COLO668 (cell line): ENCODE data around the gene TMEM167B.
"Not testable (repeated sequence)": the region's sequence is repeated elsewhere in the genome, so short reads cannot be mapped to it uniquely, and the experiment has no call there.

Experiments used
- DNase-seq: peaks from one replicate; lab custom pipeline; 2025; ENCODE audit not compliant: unreplicated experiment; lab: John Stamatoyannopoulos, UW

The TMEM167B gene

DNA sequence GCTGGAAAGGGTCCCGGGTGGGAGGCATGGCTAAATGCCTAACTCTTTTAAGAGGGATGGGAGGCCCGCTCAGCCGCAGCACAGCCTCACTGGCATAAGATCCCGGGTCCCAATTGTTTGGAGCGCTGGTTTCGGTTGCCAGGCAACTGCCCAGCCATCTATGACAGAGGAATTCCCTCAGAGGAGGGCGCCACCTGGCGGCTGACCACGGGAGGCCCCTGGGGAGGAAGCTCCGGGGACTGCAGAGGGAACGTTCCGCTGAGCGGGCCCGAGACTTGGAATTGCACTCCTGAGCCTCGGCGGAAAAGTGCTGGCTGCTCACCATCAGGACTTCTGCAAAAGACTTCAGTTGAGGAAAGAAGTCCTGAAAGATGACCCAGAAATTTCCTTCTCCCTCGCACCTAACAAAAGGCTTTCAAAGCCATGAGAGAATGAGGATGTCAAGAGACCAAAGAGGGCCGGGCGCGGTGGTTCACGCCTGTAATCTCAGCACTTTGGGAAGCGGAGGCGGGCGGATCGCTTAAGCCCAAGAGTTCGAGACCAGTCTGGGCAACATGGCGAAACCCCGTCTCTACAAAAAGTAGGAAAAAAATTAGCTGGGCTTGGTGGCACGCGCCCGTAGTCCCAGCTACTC is 22.2 kb downstream of the TMEM167B start:
- peak; percentile 99 for DNase-seq

DNA sequence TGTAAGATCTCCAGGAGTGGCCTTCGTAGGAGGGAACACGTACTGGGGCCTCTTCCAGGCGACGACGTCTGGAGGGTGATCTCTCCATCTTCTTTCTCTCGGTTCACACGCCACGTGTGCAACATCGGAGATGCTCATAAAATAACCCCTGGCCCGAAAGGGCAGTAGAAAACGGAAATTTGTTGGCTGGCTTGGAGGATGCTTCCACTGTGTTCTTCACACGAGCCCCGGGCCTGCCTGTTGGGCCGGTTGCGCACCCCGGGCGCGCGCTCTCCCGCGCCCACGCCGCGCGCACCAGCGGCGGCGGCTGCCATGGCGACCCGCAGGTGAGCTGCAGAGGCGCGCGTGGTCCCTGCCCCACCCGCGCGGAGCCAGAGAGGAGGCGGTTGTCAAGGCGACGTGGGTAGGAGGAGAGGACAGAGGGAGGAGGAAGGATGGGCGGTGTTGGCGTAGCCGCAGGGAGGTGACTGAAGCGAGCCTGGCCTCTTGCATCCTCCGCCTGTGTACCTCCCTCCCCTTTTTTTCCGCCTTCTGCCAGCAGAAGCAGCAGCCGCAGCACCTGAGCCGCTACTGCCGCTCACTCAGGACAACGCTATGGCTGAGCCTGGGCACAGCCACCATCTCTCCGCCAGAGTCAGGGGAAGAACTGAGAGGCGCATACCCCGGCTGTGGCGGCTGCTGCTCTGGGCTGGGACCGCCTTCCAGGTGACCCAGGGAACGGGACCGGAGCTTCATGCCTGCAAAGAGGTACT is 23.2 kb downstream of the TMEM167B start, which contains the start of gene ELAPOR1:
ELAPOR1 (plus strand) TSS at position 526 of the 752 bp plus-strand sequence; CDS start at position 595, 69 bp downstream.
- peak; percentile 95 for DNase-seq

DNA sequence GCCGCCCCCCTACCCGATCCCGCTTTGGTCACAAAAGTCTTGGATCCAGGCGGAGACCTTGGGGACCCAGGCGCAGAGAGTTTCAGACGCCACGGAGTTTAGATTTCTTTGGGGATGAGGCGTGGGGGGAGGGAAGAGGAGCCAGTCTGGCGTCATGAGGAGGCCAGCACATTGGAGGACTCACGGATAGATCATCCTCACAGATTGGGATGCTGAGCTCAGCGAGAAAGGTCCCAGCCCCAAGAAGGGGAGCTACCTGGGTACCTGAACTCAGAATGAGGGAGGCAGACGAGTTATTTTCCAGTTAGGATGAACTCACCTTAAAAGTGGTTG is 23.7 kb downstream of the TMEM167B start:
- DNase-seq = peak; percentile 60

DNA sequence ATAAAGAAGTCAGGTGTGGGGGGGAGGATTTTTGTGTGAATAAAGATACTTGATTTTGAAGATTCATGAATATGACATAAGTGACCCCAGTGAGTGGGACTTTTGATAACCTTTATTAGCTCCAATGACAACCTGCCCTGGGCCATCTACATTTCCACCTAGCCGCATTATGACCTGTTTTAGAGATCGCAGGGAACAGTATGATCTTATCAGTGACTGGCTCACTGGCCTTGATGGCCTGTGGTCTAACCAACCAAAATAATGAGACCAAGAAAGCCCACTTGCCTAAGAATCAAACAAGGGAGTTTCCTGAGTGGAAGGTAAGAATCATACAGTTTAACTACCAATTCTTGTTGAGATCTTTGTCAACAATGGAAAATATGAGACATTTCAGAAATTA is 25.1 kb downstream of the TMEM167B start:
- no peak for DNase-seq

DNA sequence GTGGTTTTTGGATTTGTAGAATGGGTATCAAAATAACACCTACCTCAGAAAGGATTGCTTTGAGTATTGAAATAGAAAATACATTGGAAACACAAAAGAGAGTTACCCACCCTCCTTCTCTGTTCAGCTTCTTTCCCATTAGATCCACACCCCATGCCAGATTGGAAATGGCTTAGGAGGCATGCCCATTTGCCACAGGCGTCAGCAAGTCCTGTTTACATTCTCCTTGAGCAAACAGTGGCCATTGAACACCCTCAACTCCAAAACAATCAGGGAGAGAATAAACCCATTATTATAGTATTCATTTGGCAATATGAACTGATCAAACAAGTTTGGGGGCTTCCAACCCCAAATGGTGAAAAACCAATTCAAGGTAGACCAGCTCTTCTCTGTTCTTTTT is 25.7 kb downstream of the TMEM167B start:
- DNase-seq = peak; percentile 53

DNA sequence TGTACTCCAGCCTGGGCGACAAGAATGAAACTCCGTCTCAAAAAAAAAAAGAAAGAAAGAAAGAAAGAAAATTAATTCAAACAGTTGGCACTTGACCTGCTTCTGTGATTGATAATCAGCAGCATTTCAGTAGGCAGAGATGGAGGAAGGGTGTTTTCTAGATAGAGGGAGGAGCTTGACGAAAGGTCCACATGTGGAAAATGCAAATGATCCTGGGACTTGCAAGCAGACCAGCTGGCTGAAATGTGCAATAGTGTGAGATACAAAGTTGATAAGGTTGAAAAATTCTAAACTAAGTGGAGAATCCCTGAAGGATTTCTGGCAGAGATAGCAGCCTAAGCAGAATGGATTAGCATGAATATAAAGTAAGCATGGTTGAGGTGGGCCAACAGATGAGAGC is 27.5 kb downstream of the TMEM167B start:
- no peak for DNase-seq

DNA sequence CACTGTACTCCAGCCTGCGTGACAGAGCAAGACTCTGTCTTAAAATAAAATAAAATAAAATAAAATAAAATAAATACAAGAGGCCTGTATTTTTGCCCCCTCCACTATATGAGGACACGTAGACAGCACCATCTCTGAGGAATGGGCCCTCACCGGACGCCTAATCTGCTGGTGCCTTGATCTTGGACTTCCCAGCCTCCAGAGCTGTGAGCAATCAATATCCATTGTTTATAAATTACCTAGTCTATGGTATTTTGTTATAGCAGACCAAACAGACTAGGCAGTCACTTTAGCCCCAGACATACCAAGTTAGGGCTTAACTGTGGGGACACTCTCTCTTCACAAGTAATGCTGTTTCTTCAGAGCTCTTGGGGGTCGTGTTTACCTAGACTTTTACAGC is 29.8 kb downstream of the TMEM167B start:
- DNase-seq = no peak

DNA sequence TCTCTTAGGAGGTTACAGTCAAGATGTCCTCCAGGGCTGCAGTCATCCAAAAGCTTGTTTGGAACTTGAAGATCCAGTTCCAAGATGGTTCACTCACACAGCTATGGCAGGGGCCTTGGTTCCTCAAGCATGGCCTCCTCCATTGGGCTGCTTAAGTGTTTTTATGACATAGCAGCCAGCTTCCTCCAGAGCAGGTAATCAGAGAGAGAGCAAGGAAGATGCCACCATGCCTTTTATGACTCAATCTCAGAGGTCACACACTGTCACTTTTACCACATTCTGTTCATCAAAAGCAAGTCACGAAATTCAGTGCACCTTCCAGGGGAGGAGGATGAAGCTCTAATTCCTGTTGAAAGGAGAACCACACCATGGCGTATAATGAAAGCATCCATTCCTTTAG is 40.5 kb downstream of the TMEM167B start:
- no peak for DNase-seq

DNA sequence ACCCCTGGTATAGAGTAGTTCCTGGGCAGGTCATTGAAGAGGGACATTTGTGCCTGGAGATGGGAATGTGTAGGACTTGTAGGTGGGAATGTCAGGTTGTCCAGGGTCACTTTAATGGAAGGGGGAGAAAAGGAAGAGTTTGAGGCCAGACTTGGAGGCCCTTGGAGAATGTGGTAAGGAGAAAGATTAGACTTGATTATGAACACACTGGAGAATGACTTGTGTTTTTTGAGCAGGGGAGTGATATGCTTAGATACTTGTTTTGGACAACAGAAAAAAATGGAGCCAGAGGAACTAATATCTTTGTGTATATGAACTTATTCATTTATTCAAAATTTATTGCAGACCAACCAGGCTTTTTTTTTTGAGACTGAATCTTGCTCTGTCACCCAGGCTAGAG is 41.2 kb downstream of the TMEM167B start:
- no peak for DNase-seq

DNA sequence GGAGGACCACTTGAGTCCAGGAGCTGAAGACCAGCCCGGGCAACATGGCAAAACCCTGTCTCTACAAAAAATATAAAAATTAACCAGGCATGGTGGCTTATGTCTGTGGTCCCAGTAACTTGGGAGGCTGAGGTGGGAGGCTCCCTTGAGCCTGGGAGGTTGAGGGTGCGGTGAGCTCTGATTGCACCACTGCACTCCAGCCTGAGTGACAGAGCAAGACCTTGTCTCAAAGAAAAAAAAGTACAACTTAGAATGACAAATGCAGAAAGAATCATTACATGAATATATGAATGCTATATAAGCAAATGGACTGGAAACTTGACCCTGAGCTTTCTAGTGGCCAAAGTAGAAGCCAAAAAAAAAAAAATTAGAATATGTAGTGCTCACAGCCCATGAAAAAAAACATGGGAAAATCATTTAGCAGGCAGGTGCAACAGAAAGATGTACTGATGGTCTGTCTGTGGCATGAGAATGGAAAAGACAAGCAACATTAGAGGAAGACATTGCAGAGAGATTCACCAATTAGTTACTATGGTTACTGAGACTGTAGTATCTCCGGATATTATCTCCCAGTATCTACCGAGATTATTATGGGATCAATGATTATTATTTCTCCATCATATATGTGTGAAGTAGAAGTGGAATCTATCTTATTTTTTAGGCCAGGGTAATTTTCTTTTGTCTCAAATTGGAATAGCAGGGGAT is 42.6 kb downstream of the TMEM167B start:
- DNase-seq = no peak

DNA sequence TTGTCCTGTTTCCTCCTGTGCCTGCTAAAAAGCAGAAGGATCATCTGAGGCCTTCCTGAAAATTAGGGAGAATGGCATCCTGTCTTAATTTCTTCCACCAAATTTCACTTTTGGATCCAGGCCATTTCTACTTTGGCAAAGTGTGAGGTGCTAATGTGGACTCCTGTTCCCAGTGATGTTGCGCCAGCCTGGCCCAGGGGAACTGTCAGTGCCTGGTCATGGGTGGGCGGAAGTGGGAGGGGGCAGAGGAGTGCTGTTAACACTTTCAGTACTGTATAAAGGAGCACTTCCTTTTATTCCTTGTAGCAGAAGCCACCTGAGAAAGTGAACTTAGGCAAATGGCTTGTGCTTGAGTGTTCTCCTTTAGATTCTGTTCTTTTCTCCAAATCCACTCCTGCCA is 43.3 kb downstream of the TMEM167B start:
- DNase-seq = peak; percentile 46

DNA sequence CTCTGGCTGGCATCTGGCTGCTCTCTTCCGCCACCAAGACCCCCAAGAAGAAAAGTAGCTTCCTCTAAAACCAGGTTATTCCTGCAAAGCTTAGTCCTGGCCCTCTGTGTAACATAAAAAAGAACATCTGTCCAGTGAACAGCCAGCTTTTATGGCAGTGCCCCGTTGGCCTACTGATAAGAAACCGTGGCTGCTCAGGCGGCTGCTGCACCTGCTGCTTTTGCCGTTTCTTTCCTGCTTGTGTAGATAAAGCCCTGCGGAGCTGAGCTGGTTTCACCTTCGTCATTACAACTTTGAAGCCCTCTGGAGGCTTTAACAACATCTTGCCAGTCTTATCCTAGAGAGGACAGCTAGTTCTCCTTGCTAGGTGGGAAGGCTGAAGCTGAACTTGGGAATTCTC is 43.9 kb downstream of the TMEM167B start:
- peak; percentile 77 for DNase-seq

DNA sequence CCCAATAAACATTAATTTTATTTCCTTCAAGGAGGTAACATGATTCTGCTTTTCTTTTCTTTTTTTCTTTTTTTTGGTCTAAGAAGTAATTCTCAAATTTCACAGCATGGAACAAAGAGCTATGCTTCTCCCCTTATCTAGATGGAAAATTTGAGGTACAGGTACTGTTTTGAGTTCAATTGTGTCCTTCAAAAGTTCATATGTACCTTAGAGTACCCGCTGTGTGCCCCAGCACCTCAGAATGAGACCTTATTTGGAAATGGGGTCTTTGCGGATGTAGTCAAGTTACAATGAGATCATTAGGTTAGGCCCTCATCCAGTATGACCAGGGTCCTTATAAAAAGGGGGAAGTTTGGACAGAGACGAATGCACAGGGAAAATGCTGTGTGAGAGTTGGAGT is 45.4 kb downstream of the TMEM167B start:
- no peak for DNase-seq

DNA sequence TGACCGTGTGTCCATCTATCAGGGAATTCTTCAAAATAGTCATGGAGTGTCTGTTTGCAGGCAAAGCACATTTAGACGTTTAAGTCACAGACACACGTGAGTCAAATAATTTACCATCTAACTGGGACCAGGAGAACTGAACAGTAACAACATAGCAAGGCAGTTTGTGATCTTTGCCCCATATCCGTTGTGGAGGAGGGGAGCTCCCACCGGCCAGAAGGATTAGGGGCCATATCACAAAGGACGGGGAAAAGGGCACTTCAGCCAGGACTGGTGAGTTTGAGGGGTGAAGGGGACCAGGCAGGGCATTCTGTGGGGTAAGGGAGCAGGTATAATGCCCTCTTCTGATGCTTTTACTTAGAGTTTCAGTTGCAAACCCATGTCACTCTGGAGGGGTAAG is 46.2 kb downstream of the TMEM167B start:
- DNase-seq = no peak

DNA sequence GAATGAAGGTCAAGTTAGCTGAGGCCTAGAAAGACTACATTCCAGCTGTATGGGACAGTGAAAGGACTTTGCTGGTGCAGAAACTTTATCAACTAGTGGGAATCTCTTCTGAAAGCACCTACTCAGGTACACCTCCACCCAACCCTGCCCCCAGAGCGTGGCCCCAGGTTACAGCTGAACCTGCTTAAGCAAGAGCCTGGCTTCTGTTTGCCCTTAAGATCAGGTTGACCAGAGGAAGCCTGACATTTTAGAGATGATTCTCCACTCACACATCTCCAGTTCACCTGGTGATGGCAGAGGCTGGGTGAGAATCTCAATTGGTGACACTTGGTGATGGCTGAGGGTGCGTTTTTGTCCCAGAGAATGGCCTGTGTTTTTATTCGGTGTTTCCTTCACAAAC is 47.4 kb downstream of the TMEM167B start:
- DNase-seq = peak; percentile 68

DNA sequence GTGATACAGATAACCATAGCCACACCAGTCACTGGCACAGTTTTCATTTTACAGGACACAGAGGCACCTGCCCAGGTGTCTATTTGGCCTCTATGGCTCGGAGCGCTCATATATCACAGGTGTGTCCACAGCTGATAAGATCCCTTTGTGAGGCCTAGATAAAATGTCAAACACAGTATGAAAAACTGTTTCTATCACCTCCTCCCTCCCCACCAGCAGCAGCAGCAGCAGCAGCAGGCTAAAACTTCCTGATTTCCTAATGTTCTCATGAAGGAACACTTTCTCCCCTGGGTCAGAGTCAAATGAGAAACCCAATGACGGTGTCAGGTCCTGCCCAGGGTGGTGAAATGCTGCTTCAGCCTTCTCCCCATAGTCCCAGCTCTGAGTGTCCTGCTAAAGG is 47.8 kb downstream of the TMEM167B start:
- DNase-seq = peak; percentile 78

DNA sequence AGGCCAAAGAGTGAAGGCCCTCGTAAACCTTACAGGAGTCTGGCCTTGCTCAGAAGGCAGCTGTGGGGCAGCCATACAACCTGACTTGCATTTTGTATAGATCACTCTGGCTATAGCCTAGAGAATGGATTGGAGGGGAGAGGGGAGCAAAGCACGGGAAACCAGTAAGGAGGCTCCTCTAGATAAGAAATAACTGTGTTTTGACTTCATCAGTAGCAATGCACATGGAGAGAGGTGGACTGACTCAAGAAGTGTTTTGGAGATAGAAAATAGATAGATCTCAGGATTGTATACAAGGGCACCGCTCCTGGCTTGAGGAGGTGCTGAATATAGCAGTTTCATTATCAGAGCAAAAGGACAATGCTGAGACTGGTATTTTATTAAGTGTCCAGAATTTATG is 49.8 kb downstream of the TMEM167B start:
- DNase-seq = no peak

DNA sequence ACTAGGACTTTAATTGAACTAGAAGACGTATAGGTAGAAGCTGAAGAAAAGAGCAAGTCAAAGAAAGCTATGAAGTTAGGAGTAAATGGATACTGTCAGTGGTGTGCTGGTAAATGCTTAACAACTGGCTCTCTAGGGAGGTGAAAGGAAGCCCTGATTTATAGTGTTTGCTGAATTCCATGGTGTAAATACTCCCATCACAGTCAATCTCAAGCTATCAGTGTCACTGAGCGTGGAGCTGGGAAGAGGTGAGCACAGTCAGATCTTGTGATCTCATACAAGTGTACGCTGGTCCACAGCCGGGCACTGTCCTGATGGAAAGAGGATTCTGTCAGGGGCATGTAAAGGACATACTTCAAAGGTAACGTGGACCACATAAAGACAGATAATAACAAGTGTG is 51.7 kb downstream of the TMEM167B start:
- DNase-seq = peak; percentile 46

DNA sequence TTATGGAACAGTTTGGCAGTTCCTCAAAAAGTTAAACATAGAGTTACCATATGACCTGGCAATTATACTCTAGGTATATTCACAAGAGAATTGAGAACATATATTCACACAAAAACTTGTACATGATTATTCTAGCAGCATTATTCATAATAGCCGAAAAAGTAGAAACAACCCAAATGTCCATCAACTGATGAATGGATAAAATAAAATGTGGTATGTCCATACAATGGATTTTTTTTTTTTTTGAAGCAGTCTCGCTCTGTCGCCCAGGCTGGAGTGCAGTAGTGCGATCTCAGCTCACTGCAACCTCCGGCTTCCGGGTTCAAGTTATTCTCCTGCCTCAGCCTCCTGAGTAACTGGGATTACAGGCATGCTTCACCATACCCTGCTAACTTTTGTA is 52.2 kb downstream of the TMEM167B start:
- DNase-seq = not testable (repeated sequence)
